HepG2 (cell line): Measurements from ENCODE around the gene SUDS3. TPM values are rescaled to one million over a fixed set of nuclear protein-coding genes. Genes with fewer than 3 reads are reported as not detected.

Experiments
- HOXA3 ChIP-seq: sonication (generic); formaldehyde crosslinking; IDR thresholded peaks from 2 replicates; pipeline ENCODE4 v1.5.0; 2020; ENCODE audit warnings: missing genetic modification reagents
- MXD4 ChIP-seq: IDR thresholded peaks from 2 replicates; pipeline ENCODE4 v1.6.1; 2016; ENCODE audit warnings: mild to moderate bottlenecking, missing biosample characterization, missing genetic modification reagents
- NFE2L2 ChIP-seq: fragments of 150-350 bp; IDR thresholded peaks from 2 replicates; pipeline ENCODE4 v1.6.1; 2014; ENCODE audit warnings: low read length
- NFKB2 ChIP-seq: sonication (generic); formaldehyde crosslinking; IDR thresholded peaks from 2 replicates; pipeline ENCODE4 v1.4.0; 2020; ENCODE audit warnings: missing genetic modification reagents, borderline replicate concordance
- TCF12 ChIP-seq, 2 experiments: fragments of 450-650 bp in 1 of 2; sonication (generic) in 1 of 2; formaldehyde crosslinking in 1 of 2; IDR thresholded peaks; 2 replicates each; pipeline versions ENCODE4 v1.6.1 to v1.8.0; 2017 to 2022; ENCODE audit warnings: antibody characterized with exemption in 1 of 2, mild to moderate bottlenecking in 1 of 2, missing genetic modification reagents in 1 of 2, moderate library complexity in 1 of 2
- ZNF382 ChIP-seq: sonication (generic); formaldehyde crosslinking; IDR thresholded peaks from 2 replicates; pipeline ENCODE4 v1.5.0; 2020; ENCODE audit warnings: missing genetic modification reagents, mild to moderate bottlenecking, borderline replicate concordance
- ZNF777 ChIP-seq: sonication (generic); formaldehyde crosslinking; IDR thresholded peaks from 2 replicates; pipeline ENCODE4 v1.4.0; 2020; ENCODE audit warnings: missing genetic modification reagents
- polyA plus RNA-seq, 8 experiments: library from polyadenylated mRNA; depleted of rRNA in 3 of 8; stranded (reverse) in 7 of 8; unstranded in 1 of 8; fragments of >200 nt; fragmentation: Illumina TruSeq in 4 of 8; extraction: Trizol in 4 of 8; gene quantifications; 2 replicates each; pipeline versions ENCODE4 v1.2.1 to v1.2.3, GENCODE V29; 2011 to 2016; ENCODE audit warnings: low read depth in 4 of 8, missing spikeins in 1 of 8, mixed read lengths in 1 of 8; ENCODE audit not compliant: insufficient read depth in 1 of 8
- total RNA-seq, 5 experiments: library from RNA; depleted of rRNA; stranded (reverse); fragments of >200 nt; fragmentation: Illumina TruSeq; extraction: Trizol; gene quantifications; 2 replicates each; pipeline ENCODE4 v1.2.3, GENCODE V29; 2016; ENCODE audit warnings: low read depth in 1 of 5
- TF ChIP-seq, protein P1 (sequence below): sonication (generic); formaldehyde crosslinking; conservative IDR thresholded peaks from 2 replicates; pipeline ENCODE4 v1.4.0; 2020; ENCODE audit warnings: missing genetic modification reagents
- TF ChIP-seq, protein P2 (sequence below): sonication (generic); formaldehyde crosslinking; IDR thresholded peaks from 2 replicates; pipeline ENCODE4 v1.4.0; 2020; ENCODE audit warnings: missing genetic modification reagents
- TF ChIP-seq, protein P3 (sequence below): IDR thresholded peaks from 2 replicates; pipeline ENCODE4 v1.6.1; 2016; ENCODE audit warnings: missing genetic modification reagents, missing compliant biosample characterization
- TF ChIP-seq, protein P4 (sequence below): sonication (generic); formaldehyde crosslinking; conservative IDR thresholded peaks from 2 replicates; pipeline ENCODE4 v1.4.0; 2020; ENCODE audit warnings: missing genetic modification reagents
- TF ChIP-seq, protein P5 (sequence below): IDR thresholded peaks from 2 replicates; pipeline ENCODE4 v1.6.1; 2016; ENCODE audit warnings: mild to moderate bottlenecking
- TF ChIP-seq, protein P6 (sequence below): sonication (generic); formaldehyde crosslinking; IDR thresholded peaks from 2 replicates; pipeline ENCODE4 v1.5.1; 2020; ENCODE audit warnings: mild to moderate bottlenecking, missing genetic modification reagents, moderate library complexity
- TF ChIP-seq, protein P7 (sequence below): sonication (generic); formaldehyde crosslinking; IDR thresholded peaks from 2 replicates; pipeline ENCODE4 v1.4.0; 2020; ENCODE audit warnings: missing genetic modification reagents, borderline replicate concordance

SUDS3 gene
- total and polyA plus RNA-seq, 2 of the 13 experiments (the other 11 are each of a cell fraction or from before 2014, with no cell fraction given): 20.2 to 33.1 TPM

DNA sequence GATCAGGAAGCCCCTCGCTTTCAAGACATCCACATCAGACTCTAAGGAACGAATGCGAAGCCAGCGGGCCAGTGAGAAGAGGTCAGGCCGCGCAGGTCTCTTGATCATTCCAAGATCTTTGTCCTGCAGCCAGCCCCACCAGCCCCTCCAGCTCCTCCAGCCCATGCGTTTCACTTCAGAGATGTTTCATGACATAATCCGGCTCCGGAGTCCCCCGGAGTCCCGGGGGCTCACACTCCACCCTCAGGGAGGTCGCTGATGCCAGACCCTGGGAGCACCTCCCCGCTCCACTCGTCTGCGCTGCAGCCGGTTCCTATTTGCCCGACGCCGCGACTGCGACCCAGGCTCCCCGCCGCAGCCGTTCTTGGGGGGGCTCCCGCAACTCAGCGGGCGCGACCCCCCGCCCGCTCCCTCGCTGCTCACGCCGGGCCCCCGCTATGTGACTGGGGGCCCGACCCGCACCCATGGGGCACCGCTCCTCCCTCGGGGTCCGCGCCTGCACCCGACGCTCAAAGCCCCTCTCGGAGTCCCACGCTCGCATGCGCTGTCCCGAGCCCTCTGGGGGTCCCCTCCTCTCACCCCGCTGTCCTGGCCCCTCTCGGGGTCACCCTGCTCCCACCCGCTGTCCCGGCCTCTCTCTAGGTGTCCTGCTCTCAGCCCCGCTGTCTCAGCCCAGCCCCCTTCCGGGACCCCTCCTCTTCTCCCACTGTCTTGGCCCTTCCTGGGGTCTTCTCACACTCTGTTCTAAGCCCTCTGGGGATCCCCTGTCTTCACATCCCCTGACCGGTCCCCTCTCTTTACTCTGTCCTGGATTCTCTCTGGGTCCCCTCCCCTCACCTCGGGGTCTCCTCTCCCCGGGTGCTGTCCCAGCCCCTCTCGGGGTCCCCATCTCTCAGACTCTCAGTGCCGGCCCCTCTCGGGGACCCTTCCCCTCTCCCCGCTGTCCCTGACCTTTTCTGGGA, 4.8 kb upstream of the SUDS3 start (continued):
- TF ChIP-seq, protein P1, sequence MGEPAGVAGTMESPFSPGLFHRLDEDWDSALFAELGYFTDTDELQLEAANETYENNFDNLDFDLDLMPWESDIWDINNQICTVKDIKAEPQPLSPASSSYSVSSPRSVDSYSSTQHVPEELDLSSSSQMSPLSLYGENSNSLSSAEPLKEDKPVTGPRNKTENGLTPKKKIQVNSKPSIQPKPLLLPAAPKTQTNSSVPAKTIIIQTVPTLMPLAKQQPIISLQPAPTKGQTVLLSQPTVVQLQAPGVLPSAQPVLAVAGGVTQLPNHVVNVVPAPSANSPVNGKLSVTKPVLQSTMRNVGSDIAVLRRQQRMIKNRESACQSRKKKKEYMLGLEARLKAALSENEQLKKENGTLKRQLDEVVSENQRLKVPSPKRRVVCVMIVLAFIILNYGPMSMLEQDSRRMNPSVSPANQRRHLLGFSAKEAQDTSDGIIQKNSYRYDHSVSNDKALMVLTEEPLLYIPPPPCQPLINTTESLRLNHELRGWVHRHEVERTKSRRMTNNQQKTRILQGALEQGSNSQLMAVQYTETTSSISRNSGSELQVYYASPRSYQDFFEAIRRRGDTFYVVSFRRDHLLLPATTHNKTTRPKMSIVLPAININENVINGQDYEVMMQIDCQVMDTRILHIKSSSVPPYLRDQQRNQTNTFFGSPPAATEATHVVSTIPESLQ (CRISPR knock-in tag): no peak
- TF ChIP-seq, protein P2, sequence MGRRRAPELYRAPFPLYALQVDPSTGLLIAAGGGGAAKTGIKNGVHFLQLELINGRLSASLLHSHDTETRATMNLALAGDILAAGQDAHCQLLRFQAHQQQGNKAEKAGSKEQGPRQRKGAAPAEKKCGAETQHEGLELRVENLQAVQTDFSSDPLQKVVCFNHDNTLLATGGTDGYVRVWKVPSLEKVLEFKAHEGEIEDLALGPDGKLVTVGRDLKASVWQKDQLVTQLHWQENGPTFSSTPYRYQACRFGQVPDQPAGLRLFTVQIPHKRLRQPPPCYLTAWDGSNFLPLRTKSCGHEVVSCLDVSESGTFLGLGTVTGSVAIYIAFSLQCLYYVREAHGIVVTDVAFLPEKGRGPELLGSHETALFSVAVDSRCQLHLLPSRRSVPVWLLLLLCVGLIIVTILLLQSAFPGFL: no peak
- TF ChIP-seq ZNF777 (CRISPR knock-in tag): peak; percentile 83
- no peak for TF ChIP-seq TCF12 (IDR thresholded peaks at IDR 0.05)
- TF ChIP-seq TCF12 (CRISPR knock-in tag; IDR thresholded peaks at IDR 0.05): 0 out of 2 replicates have a peak, but pooled peaks have one; percentile 26
- no peak for TF ChIP-seq HOXA3 (CRISPR knock-in tag)
- TF ChIP-seq, protein P3, sequence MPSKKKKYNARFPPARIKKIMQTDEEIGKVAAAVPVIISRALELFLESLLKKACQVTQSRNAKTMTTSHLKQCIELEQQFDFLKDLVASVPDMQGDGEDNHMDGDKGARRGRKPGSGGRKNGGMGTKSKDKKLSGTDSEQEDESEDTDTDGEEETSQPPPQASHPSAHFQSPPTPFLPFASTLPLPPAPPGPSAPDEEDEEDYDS (CRISPR knock-in tag): no peak
- TF ChIP-seq, protein P4, sequence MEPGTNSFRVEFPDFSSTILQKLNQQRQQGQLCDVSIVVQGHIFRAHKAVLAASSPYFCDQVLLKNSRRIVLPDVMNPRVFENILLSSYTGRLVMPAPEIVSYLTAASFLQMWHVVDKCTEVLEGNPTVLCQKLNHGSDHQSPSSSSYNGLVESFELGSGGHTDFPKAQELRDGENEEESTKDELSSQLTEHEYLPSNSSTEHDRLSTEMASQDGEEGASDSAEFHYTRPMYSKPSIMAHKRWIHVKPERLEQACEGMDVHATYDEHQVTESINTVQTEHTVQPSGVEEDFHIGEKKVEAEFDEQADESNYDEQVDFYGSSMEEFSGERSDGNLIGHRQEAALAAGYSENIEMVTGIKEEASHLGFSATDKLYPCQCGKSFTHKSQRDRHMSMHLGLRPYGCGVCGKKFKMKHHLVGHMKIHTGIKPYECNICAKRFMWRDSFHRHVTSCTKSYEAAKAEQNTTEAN: no peak
- TF ChIP-seq NFKB2: 0 out of 2 replicates have a peak, but pooled peaks have one; percentile 30
- 0 out of 2 replicates have a peak, but pooled peaks have one; percentile 43 for TF ChIP-seq MXD4
- TF ChIP-seq, protein P5, sequence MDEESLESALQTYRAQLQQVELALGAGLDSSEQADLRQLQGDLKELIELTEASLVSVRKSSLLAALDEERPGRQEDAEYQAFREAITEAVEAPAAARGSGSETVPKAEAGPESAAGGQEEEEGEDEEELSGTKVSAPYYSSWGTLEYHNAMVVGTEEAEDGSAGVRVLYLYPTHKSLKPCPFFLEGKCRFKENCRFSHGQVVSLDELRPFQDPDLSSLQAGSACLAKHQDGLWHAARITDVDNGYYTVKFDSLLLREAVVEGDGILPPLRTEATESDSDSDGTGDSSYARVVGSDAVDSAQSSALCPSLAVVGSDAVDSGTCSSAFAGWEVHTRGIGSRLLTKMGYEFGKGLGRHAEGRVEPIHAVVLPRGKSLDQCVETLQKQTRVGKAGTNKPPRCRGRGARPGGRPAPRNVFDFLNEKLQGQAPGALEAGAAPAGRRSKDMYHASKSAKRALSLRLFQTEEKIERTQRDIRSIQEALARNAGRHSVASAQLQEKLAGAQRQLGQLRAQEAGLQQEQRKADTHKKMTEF: 0 out of 2 replicates have a peak, but pooled peaks have one; percentile 20
- TF ChIP-seq, protein P6, sequence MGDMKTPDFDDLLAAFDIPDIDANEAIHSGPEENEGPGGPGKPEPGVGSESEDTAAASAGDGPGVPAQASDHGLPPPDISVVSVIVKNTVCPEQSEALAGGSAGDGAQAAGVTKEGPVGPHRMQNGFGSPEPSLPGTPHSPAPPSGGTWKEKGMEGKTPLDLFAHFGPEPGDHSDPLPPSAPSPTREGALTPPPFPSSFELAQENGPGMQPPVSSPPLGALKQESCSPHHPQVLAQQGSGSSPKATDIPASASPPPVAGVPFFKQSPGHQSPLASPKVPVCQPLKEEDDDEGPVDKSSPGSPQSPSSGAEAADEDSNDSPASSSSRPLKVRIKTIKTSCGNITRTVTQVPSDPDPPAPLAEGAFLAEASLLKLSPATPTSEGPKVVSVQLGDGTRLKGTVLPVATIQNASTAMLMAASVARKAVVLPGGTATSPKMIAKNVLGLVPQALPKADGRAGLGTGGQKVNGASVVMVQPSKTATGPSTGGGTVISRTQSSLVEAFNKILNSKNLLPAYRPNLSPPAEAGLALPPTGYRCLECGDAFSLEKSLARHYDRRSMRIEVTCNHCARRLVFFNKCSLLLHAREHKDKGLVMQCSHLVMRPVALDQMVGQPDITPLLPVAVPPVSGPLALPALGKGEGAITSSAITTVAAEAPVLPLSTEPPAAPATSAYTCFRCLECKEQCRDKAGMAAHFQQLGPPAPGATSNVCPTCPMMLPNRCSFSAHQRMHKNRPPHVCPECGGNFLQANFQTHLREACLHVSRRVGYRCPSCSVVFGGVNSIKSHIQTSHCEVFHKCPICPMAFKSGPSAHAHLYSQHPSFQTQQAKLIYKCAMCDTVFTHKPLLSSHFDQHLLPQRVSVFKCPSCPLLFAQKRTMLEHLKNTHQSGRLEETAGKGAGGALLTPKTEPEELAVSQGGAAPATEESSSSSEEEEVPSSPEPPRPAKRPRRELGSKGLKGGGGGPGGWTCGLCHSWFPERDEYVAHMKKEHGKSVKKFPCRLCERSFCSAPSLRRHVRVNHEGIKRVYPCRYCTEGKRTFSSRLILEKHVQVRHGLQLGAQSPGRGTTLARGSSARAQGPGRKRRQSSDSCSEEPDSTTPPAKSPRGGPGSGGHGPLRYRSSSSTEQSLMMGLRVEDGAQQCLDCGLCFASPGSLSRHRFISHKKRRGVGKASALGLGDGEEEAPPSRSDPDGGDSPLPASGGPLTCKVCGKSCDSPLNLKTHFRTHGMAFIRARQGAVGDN: peak; percentile 49
- TF ChIP-seq, protein P7, sequence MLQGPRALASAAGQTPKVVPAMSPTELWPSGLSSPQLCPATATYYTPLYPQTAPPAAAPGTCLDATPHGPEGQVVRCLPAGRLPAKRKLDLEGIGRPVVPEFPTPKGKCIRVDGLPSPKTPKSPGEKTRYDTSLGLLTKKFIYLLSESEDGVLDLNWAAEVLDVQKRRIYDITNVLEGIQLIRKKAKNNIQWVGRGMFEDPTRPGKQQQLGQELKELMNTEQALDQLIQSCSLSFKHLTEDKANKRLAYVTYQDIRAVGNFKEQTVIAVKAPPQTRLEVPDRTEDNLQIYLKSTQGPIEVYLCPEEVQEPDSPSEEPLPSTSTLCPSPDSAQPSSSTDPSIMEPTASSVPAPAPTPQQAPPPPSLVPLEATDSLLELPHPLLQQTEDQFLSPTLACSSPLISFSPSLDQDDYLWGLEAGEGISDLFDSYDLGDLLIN: no peak
- TF ChIP-seq NFE2L2: no peak
- TF ChIP-seq ZNF382: no peak
